ENCODE data around the gene CDH13.
A peak's percentile ranks its signal among the peaks of the same experiment; 100 is the strongest.

CDH13 gene

GRCh38 chr16:83231729-83232128, 605.0 kb downstream of the CDH13 start:
- no peak for DNase-seq (ENCODE audit: low read depth in 2 of 2)

DNA sequence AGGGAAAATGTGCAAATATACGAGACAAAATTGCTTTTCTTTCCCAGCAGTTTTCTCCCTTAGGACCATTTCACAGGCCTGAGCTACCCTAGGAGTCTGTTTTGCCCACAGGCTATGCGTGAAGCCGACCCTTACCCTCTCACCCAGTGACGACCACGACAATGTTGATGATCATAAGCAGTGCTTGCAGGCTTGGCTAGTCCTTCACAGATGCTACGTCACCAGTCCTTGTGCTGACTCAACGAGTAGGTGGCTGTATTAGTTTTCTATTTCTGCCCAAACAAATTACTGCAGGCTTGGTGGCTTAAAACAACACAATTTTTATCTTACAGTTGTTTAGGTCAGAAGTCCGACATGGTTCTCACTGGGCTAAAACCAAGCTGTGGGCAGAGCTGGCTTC, 606.4 kb downstream of the CDH13 start:
- no peak for DNase-seq (ENCODE audit: low read depth in 2 of 2)

GRCh38 chr16:83238949-83239691, 612.4 kb downstream of the CDH13 start:
- no peak for DNase-seq (ENCODE audit: low read depth in 2 of 2)

GRCh38 chr16:83244057-83244456, 617.3 kb downstream of the CDH13 start:
- no peak for DNase-seq (ENCODE audit: low read depth in 2 of 2)

DNA sequence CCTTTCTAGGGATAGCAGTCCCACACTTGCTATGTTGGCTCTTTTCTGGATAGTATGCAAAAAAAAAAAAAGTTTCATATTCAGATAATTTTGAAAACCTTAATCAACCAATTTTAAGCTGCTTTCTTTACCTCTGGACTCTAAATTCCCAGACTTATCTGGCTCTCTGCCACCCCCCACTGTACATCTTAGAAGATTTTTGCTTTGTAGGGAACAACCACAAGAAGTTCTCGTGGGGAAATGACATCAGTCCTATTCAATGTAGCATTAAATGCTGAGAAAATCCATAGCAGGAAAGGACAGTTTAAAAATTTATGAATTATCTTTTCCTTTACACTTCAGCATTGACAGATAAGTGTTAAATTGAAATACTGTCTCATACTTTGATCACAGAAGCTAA, 618.3 kb downstream of the CDH13 start:
- peak; percentile 20 to 21 for DNase-seq (ENCODE audit: low read depth in 2 of 2)

DNA sequence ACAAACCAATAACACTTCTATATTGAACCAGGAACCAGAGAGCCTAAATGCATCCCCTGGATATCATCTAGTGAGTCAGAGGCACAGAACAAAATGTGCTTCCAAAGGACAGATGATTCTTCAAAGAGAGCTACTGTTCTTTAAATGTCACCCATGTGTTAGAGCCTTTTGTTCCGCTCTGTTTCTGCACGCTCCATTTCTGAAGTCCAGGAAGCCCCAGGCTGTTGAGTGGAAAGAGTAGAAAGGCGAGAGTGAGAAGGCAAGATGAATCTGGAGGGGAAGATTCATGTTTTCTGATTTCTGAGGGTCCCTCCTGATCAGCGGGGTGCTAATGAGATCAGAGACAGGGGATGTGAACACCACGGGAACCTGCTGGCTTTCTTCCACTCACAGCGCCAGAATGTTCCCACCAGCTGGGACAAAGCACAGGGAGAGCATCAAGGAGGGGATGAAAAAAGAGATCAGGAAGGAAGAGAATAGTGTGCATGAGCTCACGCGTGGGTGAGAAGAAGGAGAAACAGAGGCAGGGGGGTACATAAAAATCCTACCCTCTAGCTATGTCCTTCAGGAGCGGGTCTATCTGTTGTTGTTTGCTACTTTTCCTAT, 621.1 kb downstream of the CDH13 start:
- no peak for DNase-seq (ENCODE audit: low read depth in 2 of 2)

GRCh38 chr16:83248735-83249463, 622.1 kb downstream of the CDH13 start:
- DNase-seq (ENCODE audit: low read depth in 2 of 2), result no peak

GRCh38 chr16:83253521-83253920, 626.8 kb downstream of the CDH13 start:
- DNase-seq (ENCODE audit: low read depth in 2 of 2), result no peak

- no peak for DNase-seq (ENCODE audit: low read depth in 2 of 2)
Observed at GRCh38 chr16:83258366-83258928, 631.7 kb downstream of the CDH13 start.

DNA sequence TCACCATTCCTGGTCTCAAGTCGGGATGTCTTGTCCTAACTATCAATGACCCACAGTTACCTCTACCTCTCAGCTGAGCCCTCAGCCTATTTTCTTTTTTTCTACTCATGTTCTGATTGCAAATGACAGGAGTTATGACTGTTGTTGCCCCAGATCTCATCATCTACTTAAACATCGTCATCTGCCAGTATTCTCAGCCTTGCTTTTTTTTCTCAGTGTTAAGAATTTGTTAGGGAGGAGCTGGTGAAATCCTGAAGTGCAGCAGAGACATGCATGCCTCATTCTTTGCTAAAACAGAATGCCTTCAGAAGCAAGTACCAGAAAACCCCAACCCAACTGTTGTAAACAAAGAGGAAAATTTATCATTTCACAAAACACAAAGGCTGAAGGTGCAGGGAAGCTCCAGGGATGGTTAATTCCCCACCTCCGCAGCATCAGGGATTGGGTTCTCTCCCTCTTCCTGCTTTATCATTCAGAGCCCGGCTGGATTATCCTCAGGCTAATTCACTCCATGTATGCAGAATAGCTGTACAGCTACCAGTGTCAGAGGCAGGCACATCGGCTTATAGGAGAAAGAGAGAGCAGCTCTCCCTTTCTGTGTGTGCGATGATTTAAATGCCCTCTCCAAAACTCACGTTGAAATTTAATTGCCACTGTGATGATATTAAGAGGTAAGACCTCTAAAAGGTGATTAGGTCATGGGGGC, 640.2 kb downstream of the CDH13 start:
- DNase-seq (ENCODE audit: low read depth in 2 of 2), result no peak

- DNase-seq (ENCODE audit: low read depth in 2 of 2), result no peak
Observed at GRCh38 chr16:83268169-83268568, 641.4 kb downstream of the CDH13 start.

- DNase-seq (ENCODE audit: low read depth in 2 of 2), result peak in 1 of 2 experiments; percentile 10
Observed at GRCh38 chr16:83269048-83269447, 642.3 kb downstream of the CDH13 start.

GRCh38 chr16:83269541-83269940, 642.8 kb downstream of the CDH13 start:
- DNase-seq (ENCODE audit: low read depth in 2 of 2), result no peak

GRCh38 chr16:83270061-83270460, 643.3 kb downstream of the CDH13 start:
- no peak for DNase-seq (ENCODE audit: low read depth in 2 of 2)

DNA sequence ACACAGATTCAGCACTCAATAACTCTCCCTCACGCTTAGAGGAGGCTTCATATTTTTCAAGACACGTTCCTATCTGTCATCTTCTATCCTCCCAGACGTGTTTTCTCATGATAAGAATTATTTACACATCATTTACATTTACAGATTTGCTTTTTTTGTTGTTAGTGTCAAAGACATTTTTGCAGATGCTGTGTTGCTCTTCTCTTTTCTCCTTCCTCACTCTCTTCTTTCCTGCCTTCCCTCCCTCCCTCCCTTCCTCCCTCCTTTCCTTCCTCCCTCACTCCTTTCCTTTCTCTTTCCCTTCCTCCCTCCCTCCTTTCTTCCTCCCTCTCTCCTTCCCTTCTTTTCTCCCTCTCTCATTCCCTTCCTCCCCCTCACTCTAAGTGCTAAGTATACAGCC, 643.9 kb downstream of the CDH13 start:
- no peak for DNase-seq (ENCODE audit: low read depth in 2 of 2)

DNA sequence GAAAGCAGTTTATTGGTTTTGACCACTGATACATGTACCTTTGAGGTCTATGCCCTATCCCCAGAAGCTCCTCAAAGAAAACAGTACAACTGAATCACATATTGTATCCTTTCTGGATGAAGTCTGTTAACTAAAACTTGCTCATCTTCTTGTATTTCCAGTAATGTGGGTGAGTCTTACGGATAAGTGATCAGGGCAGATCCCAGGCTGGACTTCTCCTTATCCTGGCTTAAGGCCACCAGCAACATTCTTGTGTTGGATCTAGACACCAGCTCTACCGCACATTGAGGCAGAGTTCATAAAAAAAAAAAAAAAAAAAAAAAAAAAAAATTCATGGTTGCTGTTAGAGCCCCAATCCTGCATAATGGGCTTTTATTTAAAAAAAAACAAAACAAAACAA, 644.4 kb downstream of the CDH13 start:
- DNase-seq (ENCODE audit: low read depth in 2 of 2), result no peak

DNA sequence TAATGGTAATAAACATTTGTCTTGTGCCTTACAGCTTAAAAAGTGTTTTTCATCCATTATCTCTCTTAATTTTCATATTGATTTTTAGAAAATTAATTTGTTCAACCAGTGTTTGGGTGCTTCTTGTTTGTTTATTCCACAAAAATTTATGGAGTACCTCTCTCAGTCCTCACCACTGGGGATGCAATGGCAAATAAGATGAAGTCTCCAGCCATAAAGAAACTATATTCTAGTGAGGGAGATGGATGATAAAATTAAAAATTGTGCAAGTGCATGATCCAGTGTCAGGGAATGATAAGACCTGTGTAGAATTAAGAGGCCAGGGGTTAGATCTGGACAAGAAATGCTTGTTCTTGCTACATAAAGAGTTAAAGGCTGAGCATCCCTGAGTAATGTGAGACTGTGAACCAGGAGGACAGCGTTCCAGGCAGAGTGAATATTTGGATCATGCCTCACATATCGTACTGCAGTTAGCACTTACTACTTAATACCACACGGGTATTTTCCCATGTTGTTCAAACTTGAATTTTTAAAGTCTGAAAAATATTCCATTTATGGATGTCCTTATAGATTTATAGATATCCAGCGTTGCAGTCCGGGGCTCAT, 645.3 kb downstream of the CDH13 start:
- DNase-seq (ENCODE audit: low read depth in 2 of 2), result no peak

GRCh38 chr16:83272843-83273242, 646.1 kb downstream of the CDH13 start:
- DNase-seq (ENCODE audit: low read depth in 2 of 2), result no peak

- DNase-seq (ENCODE audit: low read depth in 2 of 2), result no peak
Observed at GRCh38 chr16:83273504-83274173, 646.9 kb downstream of the CDH13 start.

- no peak for DNase-seq (ENCODE audit: low read depth in 2 of 2)
Observed at GRCh38 chr16:83279251-83279650, 652.5 kb downstream of the CDH13 start.

DNA sequence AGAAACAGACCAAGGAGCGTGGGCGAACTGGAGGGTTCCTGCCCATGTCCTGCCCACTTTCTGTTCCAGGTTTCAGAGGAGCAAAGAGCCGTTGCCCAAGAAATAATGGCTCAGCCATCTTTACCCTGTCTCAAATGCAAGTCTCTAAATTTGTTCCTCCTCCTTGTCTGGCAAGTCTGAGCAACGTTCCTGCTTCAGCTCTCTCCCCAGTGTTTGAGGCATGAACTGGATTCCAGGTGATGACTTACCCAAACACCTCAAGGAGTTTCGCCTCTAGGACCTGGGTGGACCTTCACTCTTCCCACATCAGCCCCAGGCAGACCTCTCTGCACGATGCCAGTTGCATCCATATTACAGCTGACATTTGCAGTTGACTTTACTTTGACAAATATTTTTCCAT, 659.2 kb downstream of the CDH13 start:
- DNase-seq (ENCODE audit: low read depth in 2 of 2), result no peak

Measured in fibroblast of skin of left biceps (primary cell).